HG03039 (cell line): ENCODE data around the gene C19orf67.
"Not testable (repeated sequence)": the region's sequence is repeated elsewhere in the genome, so short reads cannot be mapped to it uniquely, and the experiment has no call there.

Experiments
- ATAC-seq: cut with Tn5 transposase; IDR thresholded peaks from one replicate; pipeline ENCODE4 v1.9.1; 2021; ENCODE audit warnings: mild to moderate bottlenecking, moderate library complexity; ENCODE audit not compliant: unreplicated experiment

The C19orf67 gene

DNA sequence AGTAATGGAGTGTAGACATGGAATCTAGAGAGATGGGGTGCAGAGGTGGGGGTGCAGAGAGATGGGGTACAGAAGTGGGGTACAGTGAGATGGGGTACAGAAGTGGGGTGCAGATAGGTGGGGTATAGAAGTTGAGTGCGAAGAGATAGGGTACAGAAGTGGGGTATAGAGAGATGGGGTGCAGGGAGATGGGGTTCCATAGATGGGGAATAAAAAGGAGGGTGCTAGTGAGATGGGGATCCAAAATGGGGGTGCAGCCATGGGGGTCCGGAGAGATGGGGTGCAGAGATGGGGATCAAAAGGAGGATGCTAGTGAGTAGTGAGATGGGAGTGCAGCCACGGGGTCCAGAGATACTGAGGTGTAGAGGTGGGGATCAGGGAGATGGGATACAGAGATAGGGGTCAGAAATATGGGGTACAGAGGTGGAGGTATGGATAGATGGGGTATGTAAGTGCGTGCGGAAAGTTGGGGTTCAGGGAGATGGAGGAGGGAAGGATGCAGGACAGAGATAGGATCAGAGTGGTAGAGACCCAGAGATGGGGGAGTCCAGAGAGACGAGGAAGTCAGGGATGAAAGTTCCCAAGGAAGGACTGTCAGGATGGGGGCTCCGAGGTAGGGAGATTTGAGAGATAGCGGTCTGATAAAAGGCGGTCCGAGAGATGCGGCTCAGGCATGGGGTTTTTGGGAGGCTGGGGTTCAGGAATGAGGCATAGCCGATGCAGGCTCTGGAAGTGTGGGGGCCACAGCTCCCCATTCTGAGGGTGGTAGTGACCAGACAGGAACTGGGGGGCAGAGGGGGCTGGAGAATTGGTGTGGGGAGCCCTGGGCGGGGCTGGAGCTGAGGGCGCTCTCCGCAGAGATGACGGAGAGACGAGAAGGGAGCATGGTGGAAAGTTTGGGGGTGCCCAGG lies 27.1 kb downstream of the C19orf67 start:
- ATAC-seq = no peak

DNA sequence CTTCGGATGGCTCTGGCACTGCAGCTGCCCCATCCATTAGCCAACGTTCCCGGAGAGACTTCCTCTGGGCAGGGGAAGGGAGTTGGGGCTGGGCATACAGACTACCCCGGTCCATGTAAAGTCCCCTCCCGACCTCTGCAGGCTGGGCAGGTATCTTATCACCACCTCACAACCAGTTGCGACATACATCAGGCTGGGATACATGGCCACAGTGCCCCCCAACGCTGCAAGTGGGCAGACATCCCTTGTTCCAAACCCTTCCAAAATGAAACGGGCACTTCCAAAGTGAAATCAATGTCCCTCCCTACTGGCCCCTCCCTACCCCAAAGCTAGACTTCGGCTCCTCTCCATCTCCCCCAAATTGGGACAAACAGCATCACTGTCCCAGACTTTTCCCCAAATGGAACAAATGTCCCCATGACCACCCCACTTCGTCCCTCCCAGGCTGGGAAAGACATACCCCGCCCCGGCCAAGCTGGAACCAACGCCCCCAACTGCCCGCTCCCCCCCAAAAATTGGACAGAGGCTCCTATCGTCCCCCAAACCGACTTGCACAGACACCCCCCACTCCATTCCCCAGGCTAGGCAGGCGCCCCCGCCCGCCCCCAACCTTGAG lies 28.7 kb downstream of the C19orf67 start:
- ATAC-seq = no peak

DNA sequence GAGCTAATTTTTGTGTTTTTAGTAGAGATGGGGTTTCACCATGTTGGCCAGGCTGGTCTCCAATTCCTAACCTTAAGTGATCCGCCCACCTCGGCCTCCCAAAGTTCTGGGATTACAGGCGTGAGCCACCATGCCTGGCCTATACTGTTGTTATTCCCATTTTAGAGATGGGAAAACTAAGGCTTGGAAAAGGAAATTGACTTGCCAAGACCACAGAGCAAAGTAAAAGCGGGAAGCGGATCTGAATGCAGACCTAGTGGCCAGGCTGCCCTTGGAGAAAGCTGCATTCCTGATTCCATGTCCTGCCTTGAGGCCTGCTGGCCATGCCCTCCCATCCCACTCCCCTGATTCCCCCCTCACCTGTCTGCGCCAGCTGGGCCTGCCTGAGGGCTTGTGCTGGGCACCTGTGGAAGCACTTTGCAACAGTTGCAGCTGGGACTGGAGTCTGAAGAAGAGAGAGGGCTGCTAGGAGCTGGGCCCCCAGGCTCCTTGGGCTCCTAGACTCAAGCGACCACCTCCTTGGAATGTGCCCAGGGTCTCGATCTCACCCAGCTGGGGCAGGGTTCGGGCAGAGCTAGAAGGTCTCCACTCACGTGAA lies 29.4 kb downstream of the C19orf67 start:
- no peak for ATAC-seq

DNA sequence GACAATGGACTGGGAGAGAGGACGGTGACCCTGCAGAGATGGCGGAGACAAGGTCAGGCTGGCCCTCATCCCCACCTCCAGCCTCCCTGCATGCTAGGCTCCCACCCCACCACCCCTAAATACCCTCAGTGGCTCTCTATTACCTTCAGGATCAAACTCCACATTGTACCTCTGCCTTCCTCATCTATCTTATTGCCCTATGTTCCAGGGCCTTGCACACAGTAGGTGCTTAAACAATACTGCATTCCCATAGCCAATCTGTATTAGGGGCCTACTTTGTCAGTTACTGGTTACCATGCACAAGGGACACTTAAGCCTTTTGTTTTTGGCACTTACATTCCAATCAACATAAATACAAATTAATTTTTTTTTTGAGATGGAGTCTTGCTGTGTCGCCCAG lies 30.2 kb downstream of the C19orf67 start:
- ATAC-seq = no peak

DNA sequence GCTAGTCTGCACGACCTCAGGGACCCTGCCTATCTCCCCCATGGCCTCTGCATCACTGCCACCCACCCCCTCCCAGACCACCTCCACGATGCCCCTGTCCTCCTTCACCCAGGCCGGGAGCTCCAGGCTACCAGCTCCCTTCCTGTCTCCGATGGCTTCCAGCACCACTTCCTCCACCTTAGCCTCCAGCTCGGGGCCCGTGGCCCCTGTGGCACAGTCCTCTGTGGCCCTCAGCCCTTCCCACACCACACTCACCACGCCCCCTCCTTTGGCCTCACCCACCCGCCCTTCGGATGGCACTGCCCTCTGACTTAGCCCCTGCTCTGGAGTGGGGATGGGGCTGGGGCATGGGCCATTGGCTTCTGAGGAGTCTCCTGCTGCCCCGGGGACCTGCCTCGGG lies 30.9 kb downstream of the C19orf67 start:
- no peak for ATAC-seq

DNA sequence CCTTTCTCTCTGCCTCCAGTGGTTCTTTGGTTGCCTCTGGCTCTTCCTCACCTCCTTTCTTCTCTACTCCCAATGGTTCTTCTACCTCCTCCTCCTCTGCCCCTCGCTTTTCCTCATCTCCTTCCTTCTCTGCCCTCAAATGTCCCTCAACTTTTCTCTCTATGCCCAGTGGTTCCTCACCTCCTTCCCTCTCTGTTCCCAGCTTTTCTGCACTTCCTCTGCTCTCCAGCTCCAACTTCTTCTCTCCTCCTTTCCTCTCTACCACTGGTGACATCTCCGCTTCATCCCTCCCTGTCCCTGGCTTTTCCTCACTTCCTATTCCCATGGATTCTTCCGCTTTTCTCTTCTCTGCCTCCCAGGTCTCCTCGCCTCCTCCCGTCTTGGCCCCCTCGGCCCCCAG lies 31.5 kb downstream of the C19orf67 start:
- ATAC-seq = no peak

DNA sequence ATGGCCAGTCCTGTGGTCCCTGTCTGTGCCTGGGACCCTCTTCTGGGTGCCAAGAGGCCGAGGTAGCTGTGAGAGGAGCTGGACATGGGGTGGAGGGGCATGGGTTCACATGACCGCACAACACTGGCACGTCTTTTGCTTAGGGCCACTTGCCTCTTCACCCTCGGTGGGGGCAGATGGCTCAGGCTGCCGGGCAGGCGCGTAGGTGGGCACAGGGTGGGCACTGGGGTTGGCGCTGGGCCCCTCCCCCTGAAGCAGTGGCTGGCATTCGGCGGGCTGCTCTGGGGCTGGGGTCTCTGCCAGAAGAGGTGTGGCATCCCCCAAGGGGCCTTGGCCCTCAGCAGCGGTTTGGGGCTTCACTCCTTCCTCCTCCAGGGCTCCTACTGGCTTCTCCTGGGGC lies 32.1 kb downstream of the C19orf67 start:
- ATAC-seq = no peak

DNA sequence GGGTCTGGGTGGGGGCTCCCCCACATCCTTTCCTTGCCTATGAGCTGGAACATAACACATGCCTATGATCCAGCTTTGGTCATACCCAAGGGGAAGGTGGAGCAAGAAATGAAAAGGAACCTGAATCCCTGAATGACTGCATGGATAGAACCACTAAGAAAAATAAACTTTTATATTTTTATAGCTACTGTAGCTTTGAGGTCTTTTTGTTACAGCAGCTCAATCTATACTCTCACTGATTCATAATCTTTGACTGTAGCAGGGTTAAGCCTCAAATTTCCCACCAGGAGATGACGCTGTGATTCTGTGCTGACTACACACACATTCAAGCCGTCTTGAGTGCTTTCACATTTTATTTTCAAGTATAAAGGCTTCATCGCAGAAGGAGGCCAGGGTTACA lies 32.6 kb downstream of the C19orf67 start:
- ATAC-seq = no peak

DNA sequence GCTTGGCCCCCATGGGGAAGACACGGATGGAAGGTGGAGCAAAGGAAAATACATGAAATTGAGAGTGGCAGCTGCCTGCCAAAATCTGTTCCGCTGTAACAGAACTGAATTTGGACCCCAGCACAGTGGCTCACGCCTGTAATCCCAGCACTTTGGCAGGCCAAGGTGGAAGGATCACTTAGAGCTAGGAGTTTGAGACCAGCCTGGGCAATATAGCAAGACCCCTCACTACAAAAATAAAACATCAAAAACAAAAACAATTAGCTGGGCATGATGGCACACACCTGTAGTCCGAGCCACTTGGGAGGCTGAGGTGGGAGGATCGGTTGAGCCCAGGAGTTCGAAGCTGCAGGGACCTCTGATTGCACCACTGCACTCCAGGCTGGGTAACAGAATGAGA lies 33.1 kb downstream of the C19orf67 start:
- ATAC-seq = no peak

DNA sequence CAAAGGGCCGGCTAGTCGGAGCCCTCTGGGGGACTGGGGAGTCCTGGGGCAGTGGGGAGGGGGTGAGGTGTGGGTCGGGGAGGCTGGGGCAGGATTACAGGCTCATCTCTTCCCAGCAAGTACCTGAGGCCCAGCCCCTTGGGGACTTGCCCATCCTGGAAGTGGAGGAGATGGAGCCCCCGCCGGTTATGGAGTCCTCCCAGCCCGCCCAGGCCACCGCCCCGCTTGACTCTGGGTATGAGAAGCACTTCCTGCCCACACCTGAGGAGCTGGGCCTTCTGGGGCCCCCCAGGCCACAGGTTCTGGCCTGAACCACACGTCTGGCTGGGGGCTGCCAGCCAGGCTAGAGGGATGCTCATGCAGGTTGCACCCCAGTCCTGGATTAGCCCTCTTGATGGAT lies 33.6 kb downstream of the C19orf67 start:
- no peak for ATAC-seq

DNA sequence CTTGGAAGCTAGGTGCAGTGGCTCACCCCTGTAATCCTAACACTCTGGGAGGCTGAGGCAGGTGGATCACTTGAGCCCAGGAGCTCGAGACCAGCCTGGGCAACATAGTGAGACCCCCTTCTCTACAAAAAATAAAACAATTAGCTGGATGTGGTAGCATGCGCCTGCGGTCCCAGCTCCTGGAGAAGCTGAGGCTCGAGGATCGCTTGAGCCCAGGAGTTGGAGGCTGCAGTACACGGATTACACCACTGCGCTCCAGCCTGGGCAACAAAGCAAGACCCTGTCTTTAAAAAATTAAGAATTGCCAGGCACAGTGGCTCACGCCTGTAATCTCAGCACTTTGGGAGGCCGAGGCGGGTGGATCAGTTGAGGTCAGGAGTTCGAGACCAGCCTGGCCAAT lies 34.6 kb downstream of the C19orf67 start:
- ATAC-seq = not testable (repeated sequence)

DNA sequence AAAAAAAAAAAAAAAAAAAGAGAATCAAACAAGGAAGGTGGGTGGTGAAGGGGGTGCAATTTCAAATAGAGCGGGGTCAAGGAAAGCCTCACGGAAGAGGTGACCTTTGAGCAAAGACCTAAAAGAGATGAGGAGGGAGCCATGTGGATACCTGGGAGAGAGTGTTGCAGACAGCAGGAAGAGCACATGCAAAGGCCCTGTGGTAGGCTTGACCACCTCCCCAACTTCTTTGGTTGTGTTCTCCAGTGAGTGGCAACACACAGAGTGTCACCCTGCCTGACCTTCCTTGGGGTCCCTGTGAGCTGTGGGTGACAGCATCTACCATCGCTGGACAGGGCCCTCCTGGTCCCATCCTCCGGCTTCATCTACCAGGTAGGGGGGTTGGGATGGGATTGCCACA lies 35.1 kb downstream of the C19orf67 start:
- ATAC-seq = no peak

DNA sequence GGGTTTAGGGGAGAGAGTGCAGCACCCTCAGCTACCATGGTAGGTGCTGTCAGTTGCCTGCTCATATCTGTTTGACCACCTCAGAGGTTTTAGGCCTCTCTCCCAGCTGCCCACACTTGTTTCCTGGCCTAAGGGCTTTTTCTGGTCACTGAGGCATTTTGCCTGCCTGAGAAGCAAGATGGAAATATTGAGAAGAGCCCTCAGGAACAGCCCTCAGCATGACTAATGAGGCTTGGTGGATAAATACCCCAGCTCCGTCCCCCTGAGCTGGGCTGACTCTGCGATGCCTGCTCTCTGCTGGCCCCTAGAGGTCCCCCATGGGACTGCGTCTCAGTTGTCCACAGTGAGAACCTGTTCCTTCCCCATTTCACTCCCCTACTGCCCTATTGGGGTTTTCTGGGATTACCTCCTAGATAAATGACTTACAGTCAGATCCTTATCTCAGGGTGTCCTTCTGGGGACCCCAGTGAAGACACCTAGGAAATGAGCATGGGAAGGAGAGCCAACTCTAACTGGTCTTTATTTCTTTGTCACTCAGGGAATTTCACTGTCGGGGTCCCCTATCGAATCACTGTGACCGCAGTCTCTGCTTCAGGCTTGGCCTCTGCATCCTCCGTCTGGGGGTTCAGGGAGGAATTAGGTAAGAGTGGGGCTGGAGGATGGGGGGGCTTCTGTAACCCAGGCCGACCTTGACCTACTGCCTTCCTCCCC lies 37.0 kb downstream of the C19orf67 start:
- ATAC-seq = no peak

DNA sequence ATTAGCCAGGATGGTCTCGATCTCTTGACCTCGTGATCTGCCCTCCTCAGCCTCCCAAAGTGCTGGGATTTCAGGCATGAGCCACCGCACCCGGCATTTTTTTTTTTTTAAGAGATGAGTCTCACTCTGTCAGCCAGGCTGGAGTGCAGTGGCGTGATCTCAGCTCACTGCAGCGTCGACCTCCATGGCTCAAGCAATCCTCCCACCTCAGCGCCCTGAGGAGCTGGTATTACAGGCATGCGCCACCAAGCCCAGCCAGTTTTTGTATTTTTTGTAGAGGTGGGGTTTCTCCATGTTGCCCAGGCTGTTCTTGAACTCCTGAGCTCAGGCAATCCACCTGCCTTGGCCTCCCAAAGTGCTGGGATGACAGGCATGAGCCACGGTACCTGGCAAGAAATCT lies 37.7 kb downstream of the C19orf67 start:
- ATAC-seq = not testable (repeated sequence)

DNA sequence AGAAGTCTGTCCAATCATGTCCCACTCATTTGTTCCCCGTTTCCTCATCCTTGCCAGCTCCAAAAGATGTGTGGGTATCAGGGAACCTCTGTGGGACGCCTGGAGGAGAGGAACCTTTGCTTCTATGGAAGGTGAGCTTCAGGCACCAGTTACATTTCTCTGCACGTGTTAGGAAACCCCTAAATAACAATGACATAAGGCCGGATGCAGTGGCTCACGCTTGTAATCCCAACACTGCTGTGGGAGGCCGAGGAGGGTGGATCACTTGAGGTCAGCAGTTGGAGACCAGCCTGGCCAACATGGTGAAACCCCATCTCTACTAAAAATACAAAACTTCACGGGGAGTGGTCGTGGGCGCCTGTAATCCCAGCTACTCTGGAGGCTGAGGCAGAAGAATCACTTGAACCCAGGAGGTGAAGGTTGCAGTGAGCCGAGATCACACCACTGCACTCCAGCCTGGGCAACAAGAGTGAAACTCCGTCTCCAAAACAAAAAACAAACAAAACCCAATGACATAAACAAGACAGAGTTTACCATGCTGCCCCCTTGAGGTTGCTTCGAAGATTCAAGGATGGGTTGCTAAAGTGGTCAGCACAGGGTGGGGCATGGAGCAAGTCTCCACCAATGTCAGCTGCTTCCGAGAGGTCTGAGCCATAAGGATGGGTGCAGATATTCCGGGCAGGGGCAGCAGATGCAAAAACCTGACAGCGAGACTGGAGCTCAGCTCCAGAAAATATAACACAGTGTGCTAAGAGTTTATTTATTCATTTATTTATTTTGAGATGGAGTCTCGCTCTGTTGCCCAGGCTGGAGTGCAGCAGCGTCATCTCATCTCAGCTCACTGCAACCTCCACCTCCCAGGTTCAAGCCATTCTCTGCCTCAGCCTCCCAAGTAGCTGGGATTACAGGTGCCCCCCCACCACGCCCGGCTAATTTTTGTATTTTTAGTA lies 42.6 kb downstream of the C19orf67 start:
- not testable (repeated sequence) for ATAC-seq

DNA sequence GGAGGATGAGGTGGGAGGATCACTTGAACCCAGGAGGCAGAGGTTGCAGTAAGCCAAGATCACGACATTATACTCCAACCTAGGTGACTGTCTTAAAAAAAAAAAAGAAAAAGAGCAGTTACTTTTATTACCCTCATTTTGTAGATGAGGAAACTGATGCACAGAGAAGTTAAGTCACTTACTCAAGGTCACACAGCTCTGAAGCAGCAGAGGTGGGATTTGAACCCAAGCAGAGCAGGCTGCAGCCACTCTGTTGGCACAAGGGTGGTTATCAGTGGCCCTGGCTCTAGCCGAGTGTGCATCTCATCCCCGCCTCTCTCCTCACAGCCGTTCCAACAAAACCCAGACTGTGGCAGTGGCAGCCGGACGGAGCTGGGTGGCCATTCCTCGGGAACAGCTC lies 46.4 kb downstream of the C19orf67 start:
- no peak for ATAC-seq

DNA sequence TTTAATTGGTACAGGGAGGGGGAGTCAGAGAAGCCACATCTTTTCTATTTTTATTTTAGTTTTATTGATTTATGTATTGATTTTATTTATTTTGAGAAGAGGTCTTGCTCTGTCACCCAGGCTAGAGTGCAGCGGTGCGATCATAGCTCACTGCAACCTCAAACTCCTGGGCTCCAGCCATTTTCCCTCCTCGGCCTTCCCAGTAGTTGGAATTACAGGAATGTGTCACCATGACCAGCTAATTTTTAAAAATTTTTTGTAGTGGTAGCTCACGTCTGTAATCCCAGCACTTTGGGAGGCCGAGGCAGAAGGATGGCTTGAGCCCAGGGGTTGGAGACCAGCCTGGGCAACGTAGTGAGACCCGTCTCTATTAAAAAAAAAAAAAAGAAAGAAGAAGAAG lies 49.9 kb downstream of the C19orf67 start:
- no peak for ATAC-seq

DNA sequence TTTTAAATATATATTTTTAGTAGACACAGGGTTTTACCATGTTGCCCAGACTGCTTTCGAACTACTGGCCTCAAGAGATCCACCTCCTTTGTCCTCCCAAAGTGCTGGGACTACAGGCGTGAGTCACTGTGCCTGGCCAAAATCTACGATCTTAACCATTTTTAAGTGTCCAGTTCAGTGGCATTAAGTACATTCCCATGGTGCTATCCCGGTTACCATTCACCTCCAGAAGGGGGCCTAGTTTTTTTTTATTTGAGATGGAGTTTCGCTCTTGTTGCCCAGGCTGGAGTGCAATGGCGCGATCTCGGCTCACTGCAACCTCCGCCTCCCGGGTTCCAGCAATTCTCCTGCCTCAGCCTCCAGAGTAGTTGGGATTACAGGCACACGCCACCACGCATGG lies 50.4 kb downstream of the C19orf67 start:
- not testable (repeated sequence) for ATAC-seq

DNA sequence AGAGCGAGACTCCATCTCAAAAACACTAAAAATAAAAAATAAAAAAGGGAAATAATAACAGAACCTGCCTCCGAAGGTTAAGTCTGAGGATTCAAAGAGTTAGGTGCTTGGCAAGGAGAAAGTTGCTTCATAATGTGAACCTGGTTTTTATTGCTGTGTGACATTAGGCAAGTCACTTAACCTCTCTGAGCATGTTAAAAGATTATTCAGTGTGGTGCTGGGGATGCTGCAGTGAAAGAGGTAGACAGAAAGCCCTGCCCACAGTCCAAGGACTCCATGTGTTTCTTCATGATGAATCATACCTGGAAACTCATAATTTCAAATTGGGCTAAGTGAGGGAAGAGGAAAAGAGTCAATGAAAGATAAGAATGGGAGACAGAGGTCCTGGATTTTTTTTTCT lies 51.6 kb downstream of the C19orf67 start:
- ATAC-seq = no peak

DNA sequence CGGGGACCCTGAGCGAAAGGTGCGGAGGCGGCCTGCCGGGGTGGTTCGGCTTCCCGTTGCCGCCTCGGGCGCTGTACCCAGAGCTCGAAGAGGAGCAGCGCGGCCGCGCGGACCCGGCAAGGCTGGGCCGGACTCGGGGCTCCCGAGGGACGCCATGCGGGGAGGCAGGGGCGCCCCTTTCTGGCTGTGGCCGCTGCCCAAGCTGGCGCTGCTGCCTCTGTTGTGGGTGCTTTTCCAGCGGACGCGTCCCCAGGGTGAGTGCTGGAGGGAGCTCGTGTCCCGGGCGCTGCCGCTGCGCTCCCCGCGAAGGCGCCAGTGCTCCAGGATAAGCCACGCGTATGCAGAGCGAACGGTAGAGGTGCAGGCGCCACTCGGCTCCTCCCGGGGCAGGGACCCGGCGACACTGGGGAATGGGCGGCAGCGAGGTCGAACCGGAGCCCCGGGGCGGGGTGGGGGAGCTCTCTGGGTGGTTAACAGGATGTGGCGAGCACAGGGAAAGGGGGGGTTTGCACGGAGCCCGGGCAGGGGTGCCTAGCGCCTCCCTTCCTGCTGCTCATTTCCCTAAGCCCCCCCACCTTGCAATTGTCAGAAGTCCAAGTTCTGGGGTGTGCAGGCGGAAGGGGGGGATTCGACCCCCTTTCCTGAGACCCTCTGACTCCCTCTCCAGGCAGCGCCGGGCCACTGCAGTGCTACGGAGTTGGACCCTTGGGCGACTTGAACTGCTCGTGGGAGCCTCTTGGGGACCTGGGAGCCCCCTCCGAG lies 53.7 kb downstream of the C19orf67 start, which contains the start of gene IL27RA:
IL27RA (plus strand) TSS at position 44 of the 762 bp plus-strand sequence; CDS start at position 155, 111 bp downstream.
- no peak for ATAC-seq
